Fibroblast of gingiva (primary cell): Measurements from ENCODE around the gene PASK.
"Not testable (repeated sequence)": the region's sequence is repeated elsewhere in the genome, so short reads cannot be mapped to it uniquely, and the experiment has no call there.

Experiments used
- DNase-seq: peaks from one replicate; pipeline ENCODE4 v3.0.0-alpha.2; 2011; ENCODE audit warnings: low read depth

The PASK gene

DNA sequence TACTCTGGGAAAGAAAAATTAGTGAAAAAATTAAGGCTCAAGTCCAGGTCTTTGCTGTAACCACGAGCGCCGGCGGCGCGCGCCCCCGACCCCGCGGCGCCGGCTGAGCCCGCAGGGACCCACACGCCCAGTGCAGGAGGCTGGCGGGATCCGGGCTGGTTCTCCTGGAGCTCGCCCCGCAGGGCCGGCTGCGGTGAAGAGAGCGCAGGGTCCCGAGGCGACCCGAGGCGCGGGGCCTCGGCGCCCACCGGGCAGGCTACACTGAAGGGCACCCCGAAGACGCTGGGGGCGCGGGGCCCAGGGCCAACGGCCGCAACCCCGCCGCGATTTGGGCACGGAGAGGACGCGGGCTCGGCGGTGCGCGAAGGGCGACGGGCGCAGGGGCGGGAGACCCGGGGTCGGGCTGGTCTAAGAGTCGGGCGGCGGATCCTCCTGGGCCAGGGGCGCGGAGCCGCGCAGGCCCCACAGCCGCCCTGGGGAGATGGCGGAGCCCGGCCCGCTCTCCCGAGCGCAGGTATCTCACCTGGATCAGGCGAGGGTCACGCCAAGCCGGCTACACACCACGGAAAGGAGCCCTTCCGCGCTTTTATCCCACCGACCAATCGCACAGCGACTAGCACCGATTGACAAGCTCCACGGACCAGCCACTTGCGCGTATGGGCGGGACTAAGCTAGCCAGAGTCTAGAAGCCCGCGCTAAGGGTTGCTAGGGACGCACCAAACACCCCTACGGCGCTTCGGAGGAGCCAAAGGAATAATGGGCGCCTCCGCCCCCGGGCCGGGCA lies at the start of gene PASK:
Gene PASK (minus strand): TSS at position 582 of the 784 bp plus-strand sequence. CDS start 6,440 bp downstream, outside the sequence.
- peak; percentile 89 for DNase-seq

DNA sequence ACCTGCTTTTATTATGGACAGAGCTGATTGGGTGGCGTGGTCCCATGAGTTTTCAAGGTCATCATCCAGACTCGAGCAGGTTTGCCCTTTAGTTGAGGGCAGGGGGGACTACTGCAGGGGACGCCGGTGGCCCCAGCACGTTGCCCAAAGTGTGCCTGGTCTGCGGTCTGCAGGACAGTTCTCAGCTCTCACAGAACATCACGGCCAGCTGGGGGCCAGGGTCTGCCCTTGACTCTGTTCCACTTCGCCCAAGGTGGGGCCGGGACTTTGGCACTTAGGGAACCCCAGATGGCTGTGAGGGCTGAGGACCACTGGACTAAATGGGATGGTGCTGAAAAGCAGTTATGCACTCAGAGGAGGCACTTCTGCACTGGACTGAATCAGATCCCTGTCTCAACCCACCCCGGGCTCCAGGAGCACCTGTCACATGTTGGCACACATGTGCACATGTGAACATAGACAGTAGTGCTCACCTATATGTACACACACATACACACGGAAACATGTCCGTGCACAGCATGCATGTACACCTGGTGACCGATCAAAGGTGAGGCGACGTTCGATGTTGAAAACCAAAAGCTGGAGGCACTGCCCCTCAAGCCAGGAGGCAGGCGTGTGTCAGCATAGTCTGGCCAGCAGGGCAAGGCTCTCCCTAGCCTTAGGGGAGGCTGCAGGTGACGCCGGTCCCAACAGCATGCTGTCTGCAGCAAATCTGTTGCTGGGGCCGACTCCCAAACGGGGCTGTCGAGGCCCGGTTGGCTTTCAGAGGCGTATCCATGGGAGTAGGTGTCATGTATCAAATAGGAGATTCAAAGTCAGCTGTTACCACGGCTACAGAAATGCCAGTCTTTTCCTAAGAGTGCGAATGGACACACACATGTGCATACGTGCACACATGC lies 49.4 kb upstream of the PASK start:
- DNase-seq: no peak

DNA sequence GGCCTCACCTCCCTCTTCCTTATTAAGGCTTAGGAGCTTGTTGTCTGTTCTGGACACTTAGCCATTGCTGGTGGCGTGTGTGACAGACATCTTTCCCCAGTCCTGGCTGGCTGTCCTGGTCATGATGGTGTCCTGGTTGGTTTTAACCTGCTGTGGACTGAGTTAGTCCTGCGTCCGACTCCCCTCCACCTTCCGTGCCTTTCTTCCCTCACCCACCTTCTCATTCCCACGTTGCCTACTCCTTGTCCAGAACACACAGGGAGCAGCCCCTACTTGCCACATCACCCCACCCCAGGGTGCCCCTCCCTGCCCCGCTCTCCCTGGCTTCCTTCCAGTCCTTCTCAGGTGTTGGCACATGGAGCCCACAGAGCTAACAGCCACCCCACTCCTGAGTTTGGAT lies 48.7 kb upstream of the PASK start:
- DNase-seq: no peak

DNA sequence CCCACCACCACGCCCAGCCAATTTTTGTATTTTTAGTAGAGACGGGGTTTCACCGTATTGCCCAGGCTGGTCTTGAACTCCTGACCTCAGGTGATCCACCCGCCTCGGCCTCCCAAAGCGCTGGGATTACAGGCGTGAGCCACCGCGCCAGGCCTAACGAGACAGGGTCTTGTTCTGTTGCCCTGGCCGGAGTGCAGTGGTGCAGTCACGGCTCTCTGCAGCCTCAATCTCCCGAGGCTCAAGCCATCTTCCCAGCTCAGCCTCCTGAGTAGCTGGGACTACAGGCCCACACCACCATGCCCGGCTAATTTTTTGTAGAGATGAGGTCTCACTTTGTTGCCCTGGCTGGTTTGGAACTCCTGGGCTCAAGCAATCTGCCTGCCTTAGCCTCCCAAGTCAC lies 48.0 kb upstream of the PASK start:
- not testable (repeated sequence) for DNase-seq

DNA sequence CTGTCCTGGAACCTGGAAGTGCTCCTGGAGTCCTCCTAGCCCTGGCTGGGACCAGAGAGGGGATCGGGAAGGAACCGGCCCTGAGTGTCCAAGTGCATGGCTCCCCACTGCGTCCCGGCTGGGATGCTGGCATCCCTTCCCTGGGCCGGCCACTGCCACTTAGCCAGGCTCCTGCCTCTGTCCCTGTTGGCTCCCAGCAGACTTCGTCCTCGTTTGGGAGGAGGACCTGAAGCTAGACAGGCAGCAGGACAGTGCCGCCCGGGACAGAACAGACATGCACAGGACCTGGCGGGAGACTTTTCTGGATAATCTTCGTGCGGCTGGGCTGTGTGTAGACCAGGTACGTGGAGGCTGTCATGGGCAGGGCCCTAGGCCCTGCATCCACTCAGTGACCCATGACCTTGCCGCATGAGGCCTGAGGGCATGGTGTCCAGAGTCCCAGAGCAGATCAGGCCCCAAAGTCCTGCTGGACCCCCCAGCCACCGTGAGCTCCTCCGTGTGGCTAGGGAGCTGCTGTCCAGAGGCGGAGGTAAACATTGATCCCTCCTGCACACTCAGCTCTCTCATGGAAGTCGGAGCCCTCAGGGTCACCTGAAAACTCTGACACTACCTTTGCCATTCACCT lies 46.3 kb upstream of the PASK start:
- no peak for DNase-seq

DNA sequence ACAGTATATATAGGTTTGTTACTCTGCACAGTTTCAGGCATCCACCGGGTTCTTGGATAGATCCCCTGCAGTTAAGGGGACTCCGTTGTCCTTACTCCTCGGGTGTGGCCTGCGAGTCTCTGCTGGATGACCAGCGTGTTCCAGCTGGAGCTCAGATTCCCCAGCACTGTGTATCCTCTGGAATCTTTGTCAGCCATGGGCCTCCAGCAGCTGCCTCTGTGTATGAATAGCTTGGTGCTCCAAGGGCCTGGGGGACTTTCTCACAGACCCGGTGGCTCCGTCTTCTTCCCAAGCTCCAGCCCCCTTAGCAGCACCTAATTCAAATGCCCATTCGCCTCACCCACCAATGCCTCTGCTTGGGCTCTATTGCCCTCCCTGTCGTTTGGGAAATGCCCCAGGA lies 45.5 kb upstream of the PASK start:
- no peak for DNase-seq

DNA sequence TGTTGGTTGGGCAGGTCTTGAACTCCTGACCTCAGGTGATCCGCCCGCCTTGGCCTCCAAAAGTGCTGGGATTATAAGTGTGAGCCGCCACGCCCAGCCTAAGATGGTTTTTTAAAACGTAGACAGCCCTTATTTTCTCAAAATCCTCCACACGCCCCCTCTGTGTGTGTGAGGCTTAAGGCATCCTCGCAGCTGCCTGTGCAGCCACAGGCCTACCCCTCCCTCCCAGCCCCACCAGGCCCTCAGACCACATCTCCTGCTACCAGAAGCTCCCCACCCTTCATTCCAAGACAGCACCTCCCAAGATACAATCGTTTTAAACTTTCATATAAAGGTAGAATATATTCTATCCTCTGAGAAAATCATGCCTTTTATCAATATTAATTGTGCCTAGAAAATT lies 44.0 kb upstream of the PASK start:
- no peak for DNase-seq

DNA sequence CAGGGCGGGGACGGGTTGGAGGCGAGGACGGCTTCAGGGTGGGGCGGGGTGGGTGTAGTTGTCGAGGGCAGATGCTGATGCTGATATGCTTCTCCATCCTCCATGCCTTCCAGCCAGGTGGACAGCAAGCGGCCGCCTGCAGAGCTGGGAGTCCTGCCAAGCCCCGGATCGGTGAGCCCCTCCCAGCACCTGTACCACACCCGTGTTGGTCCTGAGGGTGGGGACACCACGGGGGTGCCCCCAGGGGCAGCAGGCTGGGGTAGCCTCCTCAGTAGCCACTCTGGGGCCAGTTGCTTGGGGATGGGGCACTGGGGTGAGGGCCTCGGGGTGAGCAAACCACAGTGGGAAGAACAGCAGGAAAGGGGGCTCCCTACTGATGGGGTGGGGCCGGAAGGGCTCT lies 41.8 kb upstream of the PASK start:
- no peak for DNase-seq

DNA sequence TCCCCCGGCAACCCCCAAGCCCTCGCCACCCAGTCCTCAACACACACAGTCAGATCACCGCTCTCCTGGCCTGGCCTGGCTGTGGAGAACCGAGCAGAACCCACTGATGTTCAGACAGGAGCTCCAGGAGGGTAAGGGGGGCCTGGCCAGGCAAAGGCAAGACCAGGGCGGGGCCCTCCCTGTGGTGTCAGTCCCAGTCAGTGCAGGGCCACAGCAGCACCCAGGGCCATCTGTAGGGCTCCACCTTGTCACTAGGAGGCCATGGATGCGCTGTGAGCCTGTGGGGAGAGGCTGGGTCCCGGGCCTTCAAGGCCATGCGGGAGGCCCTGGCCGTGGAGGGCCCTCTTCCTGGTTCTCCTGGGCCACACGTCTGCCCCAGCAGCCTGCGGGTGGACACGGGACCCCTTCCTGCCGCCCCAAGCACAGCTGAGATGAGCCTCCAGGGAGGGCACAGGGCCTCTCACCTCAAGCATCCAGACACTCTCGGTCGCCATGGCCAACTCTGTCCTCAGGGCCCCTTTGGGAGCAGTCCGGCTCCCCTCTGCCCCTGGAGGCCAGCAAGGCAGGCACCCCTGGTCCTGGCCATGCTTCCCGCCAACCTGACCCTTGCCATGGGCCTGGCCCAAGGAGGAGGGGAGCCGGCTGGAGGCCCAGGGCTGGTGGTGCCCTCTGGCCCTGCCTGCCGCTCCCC lies 41.2 kb upstream of the PASK start:
- no peak for DNase-seq

DNA sequence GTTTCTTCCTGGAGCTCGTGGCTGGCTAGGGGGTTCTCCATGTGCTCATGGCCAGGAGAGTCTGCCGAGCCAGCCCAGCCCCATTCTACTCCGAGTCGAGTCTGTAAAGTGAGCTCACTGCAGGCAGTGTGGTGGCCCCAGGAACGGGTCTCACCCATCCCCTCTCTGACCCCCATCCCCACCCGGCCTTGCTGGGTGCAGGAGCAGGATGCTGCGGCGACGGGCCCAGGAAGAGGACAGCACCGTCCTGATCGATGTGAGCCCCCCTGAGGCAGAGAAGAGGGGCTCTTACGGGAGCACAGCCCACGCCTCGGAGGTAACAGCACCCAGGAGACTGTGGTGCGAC lies 40.6 kb upstream of the PASK start:
- no peak for DNase-seq

DNA sequence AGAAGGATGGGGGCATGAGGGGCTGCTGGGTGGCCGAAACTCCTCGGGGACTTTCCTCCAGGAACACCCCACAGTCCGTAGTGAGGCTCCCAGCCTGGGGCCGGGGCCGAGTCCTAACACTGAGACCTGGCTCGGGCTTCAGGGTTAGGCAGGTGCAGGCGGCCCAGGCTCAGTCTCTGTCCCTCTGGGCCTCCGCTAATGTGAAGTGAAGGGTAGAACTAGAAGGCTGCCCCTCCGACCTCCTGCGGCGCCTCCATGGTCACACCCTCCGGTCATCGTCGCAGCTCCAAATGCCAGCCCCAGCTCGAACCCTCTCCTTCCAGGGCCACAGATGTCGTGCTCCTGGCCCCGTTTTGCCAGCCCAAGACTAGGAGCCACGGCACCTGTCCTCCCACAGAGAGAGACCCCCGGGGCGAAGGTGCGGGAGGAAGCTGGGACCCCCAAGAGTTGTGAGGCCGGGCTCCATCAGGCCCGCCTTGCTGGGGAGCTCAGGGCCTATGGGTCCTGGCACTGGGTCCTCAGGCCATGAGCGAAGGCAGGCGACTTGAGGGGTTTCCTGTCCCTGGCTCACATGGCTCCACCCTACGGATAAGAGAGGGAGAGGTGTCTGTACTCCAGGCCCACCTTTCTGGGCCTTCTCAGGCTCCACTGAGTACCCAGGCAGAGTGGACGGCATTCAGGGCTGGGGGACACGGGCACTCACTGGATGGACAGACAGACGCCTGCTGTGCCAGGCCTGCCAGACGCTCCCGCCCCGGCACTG lies 40.0 kb upstream of the PASK start:
- no peak for DNase-seq

DNA sequence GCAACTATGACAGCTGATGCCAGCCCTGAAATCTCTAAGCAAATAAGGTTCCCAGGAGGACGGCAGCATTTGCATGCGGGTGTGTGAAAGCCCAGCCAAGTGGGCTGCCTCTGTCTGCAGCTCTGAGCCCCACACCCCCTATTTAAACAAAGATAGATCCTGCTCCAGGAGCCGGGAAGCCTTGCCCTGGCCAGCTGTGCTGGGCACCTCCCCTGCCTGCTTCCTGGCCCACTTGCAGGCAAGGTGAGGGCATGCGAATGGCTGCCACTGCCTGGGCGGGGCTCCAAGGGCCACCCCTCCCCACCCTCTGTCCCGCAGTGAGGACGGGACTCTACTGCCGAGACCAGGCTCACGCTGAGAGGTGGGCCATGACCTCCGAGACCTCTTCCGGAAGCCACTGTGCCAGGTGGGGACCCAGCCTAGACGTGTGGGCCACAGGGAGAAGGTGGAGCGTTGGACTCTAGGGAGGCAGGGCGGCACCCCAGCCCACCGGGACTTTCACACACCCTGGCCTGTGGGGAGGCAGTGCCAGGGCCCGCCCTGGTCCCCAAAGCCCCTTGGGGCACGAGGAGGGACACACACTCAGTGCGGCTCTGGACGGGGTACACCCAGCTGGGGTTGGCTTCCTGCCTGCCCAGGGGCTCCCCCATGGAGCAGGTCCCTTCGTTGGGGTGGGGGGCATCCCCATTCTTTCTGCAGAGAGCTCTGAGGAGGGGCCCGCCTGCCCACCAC lies 39.3 kb upstream of the PASK start, which contains the start of gene ANO7:
Gene ANO7 (plus strand): TSS at position 317 of the 732 bp plus-strand sequence. CDS start 1,387 bp downstream, outside the sequence.
- DNase-seq: no peak

DNA sequence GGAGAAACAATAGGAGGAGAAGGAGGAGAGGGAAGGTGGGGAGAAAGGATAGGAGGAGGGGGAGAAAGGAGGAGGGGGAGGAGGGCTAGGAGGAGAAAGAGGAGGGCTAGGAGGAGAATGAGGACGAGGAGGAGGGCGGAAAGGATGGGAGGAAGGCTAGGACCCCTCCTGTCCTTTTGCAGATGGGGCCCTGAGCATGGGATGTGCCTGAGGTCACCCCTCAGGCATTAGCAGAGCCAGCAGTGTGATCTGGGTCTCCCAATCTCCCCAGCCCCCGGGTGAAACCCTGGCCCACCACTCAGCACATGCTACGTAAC lies 38.6 kb upstream of the PASK start:
- DNase-seq: no peak

DNA sequence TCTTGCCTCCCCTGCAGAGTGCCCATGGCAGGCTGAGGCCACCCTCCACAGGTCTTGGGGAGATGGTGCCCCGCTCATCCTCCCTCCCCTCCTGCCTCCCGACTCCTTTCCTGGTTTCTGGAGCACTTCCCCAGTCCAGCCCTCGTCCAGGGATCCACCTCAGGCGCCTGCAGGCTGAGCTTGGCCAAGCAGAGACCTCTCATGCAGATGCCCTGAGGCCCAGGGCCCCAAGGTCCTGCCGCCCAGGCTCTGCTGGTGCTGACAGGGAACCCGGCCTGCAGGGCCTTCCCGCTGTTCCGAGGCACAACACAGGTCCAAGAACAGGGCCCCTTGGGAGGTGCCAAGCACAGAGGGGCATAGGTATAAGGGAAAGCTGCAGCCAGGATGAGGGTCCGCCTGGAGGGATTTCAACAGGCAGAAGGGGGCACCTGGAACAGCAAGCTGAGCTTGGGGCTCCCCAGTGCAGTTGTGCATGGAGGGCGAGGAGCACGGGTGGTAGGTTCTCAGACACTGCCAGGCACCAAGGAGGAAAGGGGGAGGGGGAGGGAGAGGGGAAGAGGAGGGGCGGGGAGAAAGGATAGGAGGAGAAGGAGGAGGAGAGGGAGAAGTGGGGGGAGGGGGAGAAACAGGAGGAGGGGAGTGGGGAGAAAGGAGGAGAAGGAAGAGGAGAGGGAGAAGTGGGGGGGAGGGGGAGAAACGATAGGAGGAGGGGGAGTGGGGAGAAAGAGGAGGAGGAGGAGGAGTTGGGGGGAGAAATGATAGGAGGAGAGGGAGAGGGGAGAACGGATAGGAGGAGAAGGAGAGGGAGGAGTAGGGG lies 38.0 kb upstream of the PASK start:
- DNase-seq: no peak

DNA sequence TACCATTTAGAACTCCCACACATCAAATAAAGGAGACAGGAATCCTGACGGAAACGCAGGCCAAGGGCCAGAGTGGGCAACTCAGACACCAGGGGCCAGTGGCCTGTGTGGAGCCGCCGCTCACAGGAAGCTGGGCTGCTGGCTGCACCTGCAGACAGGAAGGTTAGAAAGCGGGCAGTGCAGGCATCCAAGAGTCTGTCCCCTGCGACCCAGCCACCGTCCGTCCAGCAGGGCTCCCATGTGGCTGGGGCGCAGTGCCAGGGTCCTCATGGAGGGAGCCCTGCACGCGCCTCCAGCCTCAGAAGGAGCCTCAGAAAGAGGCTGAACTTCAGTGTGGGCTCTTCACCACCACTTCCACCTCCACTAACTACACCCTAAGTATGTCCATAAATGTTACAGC lies 36.7 kb upstream of the PASK start:
- no peak for DNase-seq

DNA sequence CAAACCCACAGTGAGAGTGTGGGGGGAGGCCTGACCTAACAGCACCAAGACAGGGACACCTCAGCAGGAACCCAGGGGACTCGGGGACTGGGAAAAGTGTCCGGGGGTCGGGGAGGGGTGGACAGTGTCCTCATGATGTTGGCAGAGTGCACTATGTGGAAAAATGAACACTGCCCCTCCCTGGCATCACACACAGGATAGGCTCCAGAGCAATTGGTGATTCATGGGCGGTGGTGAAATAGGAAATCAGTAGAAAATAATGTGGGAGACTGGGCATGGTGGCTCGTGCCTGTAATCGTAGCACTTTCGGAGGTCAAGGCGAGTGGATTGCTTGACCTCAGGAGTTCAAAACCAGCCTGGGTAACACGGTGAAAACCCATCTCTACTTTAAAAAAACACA lies 35.6 kb upstream of the PASK start:
- DNase-seq: no peak

DNA sequence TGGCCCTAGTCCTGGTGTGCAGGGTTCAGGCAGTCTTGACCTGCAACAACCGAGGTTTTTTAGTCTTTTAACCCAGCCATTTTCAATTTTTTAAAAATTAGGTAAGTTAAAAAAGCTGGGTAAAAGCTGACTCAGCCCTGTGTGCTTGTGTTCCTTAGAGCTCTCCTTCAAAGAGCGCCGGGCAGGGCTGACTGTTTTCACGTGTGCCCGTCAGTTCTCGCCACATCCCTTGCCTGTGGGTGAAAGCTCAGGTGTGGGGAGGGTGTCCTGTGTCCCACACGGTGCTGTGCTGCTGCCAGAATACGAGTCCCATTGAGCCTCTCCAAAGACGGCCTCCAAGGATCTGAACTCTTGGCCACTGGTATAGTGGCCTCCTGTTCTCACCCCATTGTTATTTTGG lies 33.9 kb upstream of the PASK start:
- DNase-seq: no peak

DNA sequence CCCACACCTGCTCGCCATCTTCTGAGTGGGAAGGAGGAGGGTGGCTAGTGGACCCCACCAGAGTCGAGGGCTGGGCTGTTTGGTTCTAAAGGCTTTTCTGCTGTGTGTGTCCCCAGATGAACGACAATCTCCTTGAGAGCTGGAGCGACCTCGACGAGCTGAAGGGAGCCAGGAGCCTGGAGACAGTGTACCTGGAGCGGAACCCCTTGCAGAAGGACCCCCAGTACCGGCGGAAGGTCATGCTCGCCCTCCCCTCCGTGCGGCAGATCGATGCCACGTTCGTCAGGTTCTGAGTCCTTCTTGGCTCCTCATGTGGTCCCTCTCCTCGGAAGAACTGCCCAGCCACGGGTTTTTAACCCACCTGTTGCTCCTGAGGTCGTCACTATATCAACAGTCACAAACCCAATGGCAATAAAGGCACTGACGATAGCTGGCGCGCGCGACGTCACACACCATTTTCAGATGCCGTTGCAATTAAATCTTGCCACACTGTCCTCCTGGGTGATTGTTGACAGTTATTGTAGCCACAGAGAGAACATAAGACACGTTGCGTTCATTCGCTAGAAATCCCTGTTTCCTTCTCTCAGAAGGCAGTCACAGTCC lies 33.4 kb upstream of the PASK start:
- DNase-seq: no peak

DNA sequence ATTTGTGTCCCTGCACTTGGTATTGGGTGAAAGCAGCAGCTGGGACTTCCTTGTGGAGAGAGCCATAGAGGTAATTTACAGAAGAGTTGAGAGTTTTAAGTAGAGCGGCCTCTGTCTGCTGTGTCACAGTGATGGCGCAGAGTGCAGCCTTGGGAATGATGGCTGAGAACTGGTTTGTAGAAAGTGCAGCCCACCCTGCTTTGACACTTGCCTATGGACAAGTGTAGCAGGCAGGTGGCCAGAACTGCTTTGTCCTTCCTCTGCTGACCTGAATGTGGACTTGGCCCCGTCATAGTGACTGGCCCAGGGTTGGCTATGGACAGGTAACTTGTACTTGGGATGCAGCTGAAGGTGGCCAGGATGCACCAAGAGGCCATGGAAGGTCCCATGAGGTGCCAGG lies 32.9 kb upstream of the PASK start:
- DNase-seq: no peak

DNA sequence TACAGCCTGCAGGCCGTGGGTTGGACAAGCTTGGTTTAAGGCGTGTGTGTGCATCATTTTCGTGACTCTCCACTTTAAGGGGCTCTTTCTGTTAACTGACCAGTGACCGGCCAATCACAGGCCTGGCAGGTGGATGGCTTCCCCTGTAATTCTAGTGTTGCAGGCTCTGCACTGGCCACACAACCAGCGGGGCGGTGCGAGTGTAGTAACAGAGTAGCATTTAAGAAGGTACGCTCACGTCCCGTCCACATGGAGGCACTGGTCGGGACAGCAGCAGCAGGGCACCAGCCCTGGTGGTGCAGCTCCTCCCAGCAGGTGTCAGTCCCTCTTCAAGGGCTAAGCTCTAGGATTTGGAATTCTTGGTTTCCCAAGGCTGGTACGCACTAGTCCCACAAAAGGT lies 31.2 kb upstream of the PASK start:
- no peak for DNase-seq
